ENCODE measurements around the gene DSTYK. TPM values are rescaled to one million over a fixed set of nuclear protein-coding genes. Genes with fewer than 3 reads are reported as not detected.

Gene DSTYK
- total and polyA plus RNA-seq, 3 experiments from 2014 or later, result 8.6 to 13.4 (median 12.9) TPM

DNA sequence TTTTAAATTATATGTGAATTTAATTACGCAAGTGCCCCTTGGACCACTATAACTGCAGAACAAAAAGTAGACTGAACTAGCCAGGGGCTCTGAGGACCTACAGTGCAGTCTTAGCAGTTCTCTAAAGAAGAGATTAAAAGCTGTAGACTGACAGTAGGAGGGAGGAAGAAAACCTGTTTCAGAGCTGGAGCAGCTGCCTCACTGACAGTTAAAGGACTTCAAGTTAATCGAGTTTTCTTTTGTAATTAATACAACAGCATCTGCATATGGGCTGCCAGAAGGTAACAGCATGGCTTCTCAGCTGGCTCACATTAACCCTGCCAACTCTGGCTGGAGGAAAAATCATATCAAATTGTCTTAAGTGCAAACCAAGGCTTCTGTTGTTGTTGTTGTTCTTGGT is 19.9 kb downstream of the DSTYK start:
- Mint-ChIP-seq H3K36me3 (peaks cover 0 to 23% (median 12%) of the 10 kb centered on the region in 3 donors), H3K27me3 (no peaks in the 10 kb centered on the region), H3K4me3 (no peak overlapping the region), H3K27ac (no peak overlapping the region), H3K4me1 (peaks cover 58 to 78% (median 70%) of the 10 kb centered on the region in 3 donors), H3K9me3 (peaks cover 0 to 4% (median 0%) of the 10 kb centered on the region in 5 donors)
- H3K36me3 ChIP-seq (ENCODE audit: insufficient read depth, low read length), result peaks cover 8% of the 10 kb centered on the region
- DNase-seq, result no peak
- H3K27me3 ChIP-seq (ENCODE audit: insufficient read depth, low read length, poor library complexity, severe bottlenecking), result no peaks in the 10 kb centered on the region
- H3K27ac ChIP-seq (ENCODE audit: low read depth, low read length), result no peak overlapping the region
- no peak overlapping the region for H3K4me3 ChIP-seq (ENCODE audit: low read length)
- CTCF ChIA-PET, result interaction anchor here (1.0 kb wide), 1 partner anchor 65 kb away, joined by 3 read pairs; no protein-coding TSS in a partner anchor
- POLR2A ChIA-PET, result no interaction called here
- H3K9me3 ChIP-seq (ENCODE audit: low read length), result no peaks in the 10 kb centered on the region
- H3K4me1 ChIP-seq (ENCODE audit: insufficient read depth, low read length), result peaks cover 6% of the 10 kb centered on the region

DNA sequence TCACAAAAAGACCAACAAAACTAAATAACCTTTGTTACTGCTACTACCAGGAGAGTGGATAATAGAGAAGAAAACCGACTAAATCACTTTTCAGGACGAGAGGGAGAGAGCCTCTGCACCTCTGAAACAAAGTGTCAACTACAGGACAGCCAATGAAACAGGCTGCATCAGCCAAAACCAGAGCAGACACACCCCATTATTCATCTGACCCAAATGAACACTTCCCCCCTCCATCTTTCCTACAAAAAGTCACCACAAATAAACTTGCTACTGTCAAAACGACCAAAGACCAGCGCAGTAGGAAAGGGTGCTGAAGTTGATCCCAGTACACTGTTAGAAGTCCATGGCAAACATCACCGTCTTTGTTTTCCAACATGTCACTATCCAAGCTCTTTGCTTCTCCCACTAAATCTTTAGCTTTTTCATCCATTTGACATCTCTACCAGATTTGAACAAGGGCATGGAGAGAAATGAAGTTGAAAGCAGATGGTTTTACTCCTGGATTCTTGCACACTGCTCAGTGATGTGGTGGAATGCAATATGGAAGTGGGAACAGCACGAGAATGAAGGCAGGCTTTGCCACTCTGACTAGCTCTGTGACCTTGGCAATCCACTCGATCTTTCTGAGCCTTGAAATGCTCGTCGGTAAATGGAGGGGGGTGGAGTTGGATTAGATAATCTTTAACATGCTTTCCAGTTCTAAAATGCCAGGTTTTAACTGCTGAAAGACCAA is 20.5 kb downstream of the DSTYK start:
- H3K9me3 Mint-ChIP-seq, result peaks cover 0 to 4% (median 0%) of the 10 kb centered on the region in 5 donors
- peaks cover 62 to 84% (median 74%) of the 10 kb centered on the region in 3 donors for H3K4me1 Mint-ChIP-seq
- Histone ChIP-seq H3K4me1 (ENCODE audit: insufficient read depth, low read length) (peaks cover 6% of the 10 kb centered on the region), H3K27ac (ENCODE audit: low read depth, low read length) (no peak overlapping the region), H3K36me3 (ENCODE audit: insufficient read depth, low read length) (peaks cover 8% of the 10 kb centered on the region), H3K27me3 (ENCODE audit: insufficient read depth, low read length, poor library complexity, severe bottlenecking) (no peaks in the 10 kb centered on the region), H3K9me3 (ENCODE audit: low read length) (no peaks in the 10 kb centered on the region), H3K4me3 (ENCODE audit: low read length) (no peak overlapping the region)
- peak overlapping the region in 2 of 8 donors; percentile 34 to 73 for H3K27ac Mint-ChIP-seq
- ChIA-PET CTCF (no interaction called here), POLR2A (no interaction called here)
- peaks cover 0 to 27% (median 12%) of the 10 kb centered on the region in 3 donors for H3K36me3 Mint-ChIP-seq
- no peaks in the 10 kb centered on the region for H3K27me3 Mint-ChIP-seq
- H3K4me3 Mint-ChIP-seq, result no peak overlapping the region
- no peak for DNase-seq

DNA sequence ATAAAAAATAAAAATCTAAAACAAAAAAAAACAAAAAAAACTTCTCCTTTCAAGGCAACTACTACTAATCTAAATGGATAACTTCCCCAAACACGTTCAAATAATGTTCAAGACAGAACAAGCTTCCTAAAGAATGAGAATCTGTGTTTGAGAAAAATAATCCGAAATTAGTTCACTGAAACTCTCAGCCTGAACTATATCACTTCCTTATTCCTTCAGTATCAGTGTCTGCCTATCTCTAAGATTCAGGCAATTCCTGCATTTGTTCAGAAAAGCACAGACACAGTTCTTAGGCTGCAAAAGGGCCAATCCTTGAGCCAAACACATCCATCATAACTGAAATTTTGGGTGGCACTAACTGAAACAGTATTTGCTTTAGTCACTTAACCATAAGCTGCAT is 22.4 kb downstream of the DSTYK start:
- Mint-ChIP-seq H3K36me3 (peaks cover 0 to 26% (median 5%) of the 10 kb centered on the region in 3 donors), H3K4me1 (peaks cover 56 to 86% (median 72%) of the 10 kb centered on the region in 3 donors), H3K9me3 (peaks cover 0 to 3% (median 0%) of the 10 kb centered on the region in 5 donors), H3K27ac (no peak overlapping the region), H3K4me3 (no peak overlapping the region), H3K27me3 (no peaks in the 10 kb centered on the region)
- no peak overlapping the region for H3K4me3 ChIP-seq (ENCODE audit: low read length)
- peaks cover 8% of the 10 kb centered on the region for H3K36me3 ChIP-seq (ENCODE audit: insufficient read depth, low read length)
- CTCF ChIA-PET, result no interaction called here
- no peak for DNase-seq
- H3K9me3 ChIP-seq (ENCODE audit: low read length), result no peaks in the 10 kb centered on the region
- POLR2A ChIA-PET, result no interaction called here
- peaks cover 11% of the 10 kb centered on the region for H3K4me1 ChIP-seq (ENCODE audit: insufficient read depth, low read length)
- no peaks in the 10 kb centered on the region for H3K27me3 ChIP-seq (ENCODE audit: insufficient read depth, low read length, poor library complexity, severe bottlenecking)
- no peak overlapping the region for H3K27ac ChIP-seq (ENCODE audit: low read depth, low read length)

DNA sequence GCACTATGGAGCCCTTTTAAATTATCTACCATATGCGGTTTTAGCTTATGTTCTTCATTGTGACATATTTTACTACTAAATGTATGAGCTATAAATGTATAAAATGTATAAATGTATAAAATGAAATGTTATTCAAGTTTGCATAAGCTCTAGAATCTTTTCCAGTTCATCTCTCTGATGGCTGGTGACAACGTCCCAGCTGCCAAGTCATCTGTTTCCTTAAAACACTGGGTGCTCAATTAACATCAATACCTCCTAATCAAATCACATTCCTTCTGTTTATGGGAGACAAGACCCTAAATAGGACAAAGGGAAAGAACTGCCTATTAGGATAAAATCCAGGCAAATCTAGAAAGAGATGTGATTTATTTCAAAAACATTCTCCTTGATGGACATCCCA is 22.9 kb downstream of the DSTYK start:
- H3K27ac Mint-ChIP-seq, result no peak overlapping the region
- peaks cover 16% of the 10 kb centered on the region for H3K4me1 ChIP-seq (ENCODE audit: insufficient read depth, low read length)
- H3K27ac ChIP-seq (ENCODE audit: low read depth, low read length), result no peak overlapping the region
- POLR2A ChIA-PET, result no interaction called here
- H3K4me3 Mint-ChIP-seq, result no peak overlapping the region
- H3K36me3 ChIP-seq (ENCODE audit: insufficient read depth, low read length), result peaks cover 9% of the 10 kb centered on the region
- H3K36me3 Mint-ChIP-seq, result peaks cover 0 to 30% (median 7%) of the 10 kb centered on the region in 3 donors
- no peaks in the 10 kb centered on the region for H3K27me3 Mint-ChIP-seq
- peaks cover 57 to 86% (median 74%) of the 10 kb centered on the region in 3 donors for H3K4me1 Mint-ChIP-seq
- no peaks in the 10 kb centered on the region for H3K27me3 ChIP-seq (ENCODE audit: insufficient read depth, low read length, poor library complexity, severe bottlenecking)
- H3K9me3 Mint-ChIP-seq, result peaks cover 0 to 2% (median 0%) of the 10 kb centered on the region in 5 donors
- no peak for DNase-seq
- CTCF ChIA-PET, result no interaction called here
- no peaks in the 10 kb centered on the region for H3K9me3 ChIP-seq (ENCODE audit: low read length)
- no peak overlapping the region for H3K4me3 ChIP-seq (ENCODE audit: low read length)

DNA sequence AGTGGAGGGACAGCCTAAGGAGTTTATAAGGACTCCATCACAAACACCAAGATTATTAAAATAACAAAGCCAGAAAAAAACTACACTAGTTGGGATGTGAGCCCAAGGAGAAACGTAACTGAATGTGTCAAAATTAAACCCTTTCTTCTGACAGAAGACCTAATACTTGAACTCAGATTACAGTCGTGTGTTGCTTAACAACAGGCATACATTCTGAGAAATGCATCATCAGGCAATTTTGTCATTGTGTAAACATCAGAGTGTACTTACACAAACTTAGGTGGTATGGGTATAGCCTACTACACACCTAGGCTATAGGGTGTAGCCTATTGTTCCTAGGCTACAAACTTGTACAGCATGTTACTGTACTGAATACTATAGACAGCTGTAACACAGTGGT is 23.4 kb downstream of the DSTYK start:
- no peak overlapping the region for H3K4me3 Mint-ChIP-seq
- H3K27ac Mint-ChIP-seq, result no peak overlapping the region
- H3K4me1 Mint-ChIP-seq, result peaks cover 59 to 87% (median 76%) of the 10 kb centered on the region in 3 donors
- H3K27me3 ChIP-seq (ENCODE audit: insufficient read depth, low read length, poor library complexity, severe bottlenecking), result no peaks in the 10 kb centered on the region
- no peaks in the 10 kb centered on the region for H3K9me3 Mint-ChIP-seq
- peaks cover under 1 to 35% (median 9%) of the 10 kb centered on the region in 3 donors for H3K36me3 Mint-ChIP-seq
- peaks cover 14% of the 10 kb centered on the region for H3K36me3 ChIP-seq (ENCODE audit: insufficient read depth, low read length)
- ChIA-PET CTCF (no interaction called here), POLR2A (no interaction called here)
- H3K4me3 ChIP-seq (ENCODE audit: low read length), result no peak overlapping the region
- H3K4me1 ChIP-seq (ENCODE audit: insufficient read depth, low read length), result peaks cover 19% of the 10 kb centered on the region
- no peaks in the 10 kb centered on the region for H3K27me3 Mint-ChIP-seq
- no peaks in the 10 kb centered on the region for H3K9me3 ChIP-seq (ENCODE audit: low read length)
- no peak overlapping the region for H3K27ac ChIP-seq (ENCODE audit: low read depth, low read length)
- no peak for DNase-seq

DNA sequence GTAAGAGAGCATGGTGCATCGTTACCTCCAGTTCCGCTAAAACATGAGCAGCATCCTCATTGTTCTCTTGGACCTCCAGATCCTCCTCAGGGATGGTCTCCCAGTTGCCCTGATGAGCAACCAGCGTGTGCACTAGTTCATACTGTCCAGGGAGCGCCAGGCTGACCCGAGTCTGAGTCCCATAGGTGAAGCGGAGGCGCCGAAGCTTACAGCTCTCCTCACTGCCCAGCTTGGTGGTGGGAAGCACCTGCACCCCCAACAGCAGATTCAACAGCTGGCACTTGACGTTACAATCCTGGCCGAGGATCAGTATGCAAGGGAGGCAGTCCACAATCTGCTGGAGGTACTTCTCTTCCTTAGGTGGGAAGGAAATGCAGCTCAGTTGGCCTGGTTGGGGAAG is 24.1 kb downstream of the DSTYK start:
- Mint-ChIP-seq H3K9me3 (no peaks in the 10 kb centered on the region), H3K4me1 (peaks cover 59 to 84% (median 77%) of the 10 kb centered on the region in 3 donors), H3K4me3 (no peak overlapping the region), H3K27ac (peak overlapping the region in 2 of 8 donors; percentile 16 to 50), H3K27me3 (no peaks in the 10 kb centered on the region), H3K36me3 (peaks cover 4 to 40% (median 9%) of the 10 kb centered on the region in 3 donors)
- Histone ChIP-seq H3K36me3 (ENCODE audit: insufficient read depth, low read length) (peaks cover 15% of the 10 kb centered on the region), H3K27me3 (ENCODE audit: insufficient read depth, low read length, poor library complexity, severe bottlenecking) (no peaks in the 10 kb centered on the region), H3K4me3 (ENCODE audit: low read length) (no peak overlapping the region), H3K9me3 (ENCODE audit: low read length) (no peaks in the 10 kb centered on the region), H3K4me1 (ENCODE audit: insufficient read depth, low read length) (peaks cover 19% of the 10 kb centered on the region), H3K27ac (ENCODE audit: low read depth, low read length) (no peak overlapping the region)
- POLR2A ChIA-PET, result no interaction called here
- CTCF ChIA-PET, result no interaction called here
- no peak for DNase-seq

DNA sequence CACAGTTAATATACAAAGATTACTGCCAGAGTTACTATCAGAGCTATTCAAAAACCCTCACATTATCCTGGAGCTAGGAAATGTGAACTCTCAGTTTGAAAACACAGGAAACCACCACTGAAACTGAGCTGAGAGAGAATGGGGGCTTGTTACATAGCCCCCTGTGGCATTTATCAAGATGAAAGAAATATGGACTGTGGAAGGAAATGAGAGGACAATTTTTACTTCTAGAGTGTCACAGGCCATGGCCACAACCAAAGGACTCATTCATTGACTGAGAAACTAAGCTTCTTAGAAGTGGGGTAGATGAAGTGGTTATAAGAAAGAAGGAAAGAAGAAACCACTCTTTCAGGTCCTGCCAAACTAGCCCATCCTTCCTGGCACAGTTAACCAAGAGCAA is 25.3 kb downstream of the DSTYK start:
- Histone ChIP-seq H3K36me3 (ENCODE audit: insufficient read depth, low read length) (peaks cover 15% of the 10 kb centered on the region), H3K27ac (ENCODE audit: low read depth, low read length) (no peak overlapping the region), H3K27me3 (ENCODE audit: insufficient read depth, low read length, poor library complexity, severe bottlenecking) (no peaks in the 10 kb centered on the region), H3K9me3 (ENCODE audit: low read length) (no peaks in the 10 kb centered on the region), H3K4me3 (ENCODE audit: low read length) (no peak overlapping the region), H3K4me1 (ENCODE audit: insufficient read depth, low read length) (peaks cover 19% of the 10 kb centered on the region)
- H3K9me3 Mint-ChIP-seq, result no peaks in the 10 kb centered on the region
- H3K27ac Mint-ChIP-seq, result no peak overlapping the region
- H3K36me3 Mint-ChIP-seq, result peaks cover 4 to 42% (median 9%) of the 10 kb centered on the region in 3 donors
- CTCF ChIA-PET, result interaction anchor here (0.8 kb wide), 1 partner anchor 29 kb away, joined by 3 read pairs; no protein-coding TSS in a partner anchor
- DNase-seq, result no peak
- H3K4me1 Mint-ChIP-seq, result peaks cover 51 to 72% (median 69%) of the 10 kb centered on the region in 3 donors
- H3K27me3 Mint-ChIP-seq, result no peaks in the 10 kb centered on the region
- POLR2A ChIA-PET, result interaction anchor here (0.6 kb wide), 1 partner anchor 99 kb away, joined by 8 read pairs; no protein-coding TSS in a partner anchor
- no peak overlapping the region for H3K4me3 Mint-ChIP-seq

DNA sequence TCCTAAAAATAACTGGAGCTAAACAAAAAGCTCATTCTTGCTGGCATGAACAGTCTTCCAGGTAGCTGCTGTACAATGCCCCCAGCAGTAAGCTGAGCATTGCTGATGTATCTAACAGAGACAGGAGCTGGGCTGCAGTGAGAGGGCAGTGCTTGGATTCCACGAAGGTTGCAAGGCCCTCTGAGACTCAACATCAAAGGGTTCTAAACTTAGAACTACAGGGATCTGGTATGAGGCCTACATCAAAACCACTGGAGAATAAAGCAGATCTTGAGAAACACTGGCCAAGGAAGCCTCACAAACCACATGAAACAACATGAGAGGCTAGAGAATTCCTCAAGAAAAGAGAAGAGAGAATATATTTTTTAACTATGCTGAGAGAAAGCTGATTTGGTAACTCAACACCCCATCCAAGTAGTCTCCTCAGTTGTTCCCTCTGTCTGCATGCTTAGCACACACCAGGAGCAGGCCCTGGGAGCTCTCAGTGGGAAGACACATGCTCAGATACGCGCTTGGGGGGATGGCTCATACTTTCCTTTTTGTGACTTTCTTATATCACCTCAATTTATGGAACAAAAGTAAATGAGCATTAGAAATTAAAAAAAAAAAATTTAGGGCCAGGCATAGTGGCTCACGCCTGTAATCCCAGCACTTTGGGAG is 27.7 kb downstream of the DSTYK start:
- H3K4me1 Mint-ChIP-seq, result peaks cover 36 to 55% (median 45%) of the 10 kb centered on the region in 3 donors

More for the DNA sequence above, 27.7 kb downstream of the DSTYK start:
- H3K27ac Mint-ChIP-seq, result peak overlapping the region in 5 of 8 donors; percentile 29 to 91 (median 49)
- no peaks in the 10 kb centered on the region for H3K27me3 Mint-ChIP-seq
- Histone ChIP-seq H3K27me3 (ENCODE audit: insufficient read depth, low read length, poor library complexity, severe bottlenecking) (no peaks in the 10 kb centered on the region), H3K4me3 (ENCODE audit: low read length) (no peak overlapping the region), H3K9me3 (ENCODE audit: low read length) (no peaks in the 10 kb centered on the region), H3K4me1 (ENCODE audit: insufficient read depth, low read length) (peaks cover 13% of the 10 kb centered on the region), H3K27ac (ENCODE audit: low read depth, low read length) (peak overlapping the region; percentile 1), H3K36me3 (ENCODE audit: insufficient read depth, low read length) (peaks cover 15% of the 10 kb centered on the region)
- H3K4me3 Mint-ChIP-seq, result no peak overlapping the region
- ChIA-PET POLR2A (no interaction called here), CTCF (interaction anchor here (1.5 kb wide), 1 partner anchor 72 kb away, joined by 5 read pairs; no protein-coding TSS in a partner anchor)
- no peaks in the 10 kb centered on the region for H3K9me3 Mint-ChIP-seq
- peaks cover 4 to 59% (median 11%) of the 10 kb centered on the region in 3 donors for H3K36me3 Mint-ChIP-seq
- DNase-seq, result no peak

Measured in CD8-positive, alpha-beta memory T cell (primary cell).